ENCODE results near the gene HOXD10.

HOXD10 gene

DNA sequence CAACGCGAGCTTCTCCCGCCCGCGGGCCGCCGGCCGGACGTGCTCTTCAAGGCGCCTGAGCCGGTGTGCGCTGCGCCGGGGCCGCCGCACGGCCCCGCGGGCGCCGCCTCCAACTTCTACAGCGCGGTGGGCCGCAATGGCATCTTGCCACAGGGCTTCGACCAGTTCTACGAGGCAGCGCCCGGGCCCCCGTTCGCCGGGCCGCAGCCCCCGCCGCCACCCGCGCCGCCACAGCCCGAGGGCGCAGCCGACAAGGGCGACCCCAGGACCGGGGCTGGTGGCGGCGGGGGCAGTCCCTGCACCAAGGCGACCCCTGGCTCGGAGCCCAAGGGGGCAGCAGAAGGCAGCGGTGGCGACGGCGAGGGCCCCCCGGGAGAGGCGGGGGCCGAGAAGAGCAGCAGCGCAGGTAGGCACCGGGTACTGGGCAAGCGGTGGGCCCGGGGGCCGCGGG, 8.8 kb upstream of the HOXD10 start:
- Histone ChIP-seq H3K36me3 (replicated peaks; ENCODE audit: low read depth, low read length) (no peaks in the 10 kb centered on the region), H3K4me1 (ENCODE audit: low read length) (peaks cover 28% of the 10 kb centered on the region), H3K79me2 (ENCODE audit: low read length) (no peaks in the 10 kb centered on the region), H4K20me1 (ENCODE audit: insufficient read depth, low read length) (no peaks in the 10 kb centered on the region), H3K4me2 (ENCODE audit: low read length) (no peak overlapping the region), H2AFZ (ENCODE audit: low read depth, low read length) (no peak overlapping the region), H3K9me3 (ENCODE audit: insufficient read depth, low read length) (no peaks in the 10 kb centered on the region), H3K9ac (ENCODE audit: low read length) (no peak overlapping the region), H3K4me3 (ENCODE audit: low read length) (no peak overlapping the region), H3K27me3 (ENCODE audit: low read depth, low read length) (no peaks in the 10 kb centered on the region), H3K27ac (ENCODE audit: low read length) (no peak overlapping the region)
- TF ChIP-seq, protein P1, sequence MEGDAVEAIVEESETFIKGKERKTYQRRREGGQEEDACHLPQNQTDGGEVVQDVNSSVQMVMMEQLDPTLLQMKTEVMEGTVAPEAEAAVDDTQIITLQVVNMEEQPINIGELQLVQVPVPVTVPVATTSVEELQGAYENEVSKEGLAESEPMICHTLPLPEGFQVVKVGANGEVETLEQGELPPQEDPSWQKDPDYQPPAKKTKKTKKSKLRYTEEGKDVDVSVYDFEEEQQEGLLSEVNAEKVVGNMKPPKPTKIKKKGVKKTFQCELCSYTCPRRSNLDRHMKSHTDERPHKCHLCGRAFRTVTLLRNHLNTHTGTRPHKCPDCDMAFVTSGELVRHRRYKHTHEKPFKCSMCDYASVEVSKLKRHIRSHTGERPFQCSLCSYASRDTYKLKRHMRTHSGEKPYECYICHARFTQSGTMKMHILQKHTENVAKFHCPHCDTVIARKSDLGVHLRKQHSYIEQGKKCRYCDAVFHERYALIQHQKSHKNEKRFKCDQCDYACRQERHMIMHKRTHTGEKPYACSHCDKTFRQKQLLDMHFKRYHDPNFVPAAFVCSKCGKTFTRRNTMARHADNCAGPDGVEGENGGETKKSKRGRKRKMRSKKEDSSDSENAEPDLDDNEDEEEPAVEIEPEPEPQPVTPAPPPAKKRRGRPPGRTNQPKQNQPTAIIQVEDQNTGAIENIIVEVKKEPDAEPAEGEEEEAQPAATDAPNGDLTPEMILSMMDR (IDR thresholded peaks at IDR 0.05; ENCODE audit: low read depth, low read length), result no peak
- TF ChIP-seq EZH2phosphoT487 (IDR thresholded peaks at IDR 0.05; ENCODE audit: low read depth), result no peak

DNA sequence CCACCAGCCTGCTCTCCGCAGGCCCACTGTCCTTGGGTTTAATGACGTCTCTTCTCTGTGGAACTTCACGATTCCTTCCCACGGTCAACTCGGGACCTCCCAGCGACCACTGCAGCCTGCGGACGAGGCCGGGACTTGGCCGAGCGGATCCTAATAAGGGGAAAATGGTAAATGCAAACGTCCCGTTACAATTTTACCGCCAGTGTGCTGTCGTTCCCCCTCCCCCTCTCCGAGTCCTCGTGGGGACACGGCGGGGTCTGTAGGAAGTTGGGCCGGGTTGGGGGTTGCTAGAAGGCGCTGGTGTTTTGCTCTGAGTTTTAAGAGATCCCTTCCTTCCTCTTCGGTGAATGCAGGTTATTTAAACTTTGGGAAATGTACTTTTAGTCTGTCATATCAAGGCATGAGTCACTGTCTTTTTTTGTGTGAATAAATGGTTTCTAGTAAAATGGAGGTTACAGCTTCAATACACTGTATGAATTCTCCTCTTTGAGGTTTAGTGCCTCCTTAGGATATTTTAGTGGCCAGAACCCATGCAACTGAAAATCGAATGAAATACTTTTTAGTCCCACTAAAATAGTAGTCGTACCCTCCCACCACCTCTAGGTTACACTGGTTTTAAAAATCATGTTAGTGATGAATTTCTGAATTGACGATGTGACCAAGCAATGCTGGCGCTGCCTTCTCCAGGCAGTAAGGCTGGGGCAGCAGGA, 7.2 kb upstream of the HOXD10 start:
- no peaks in the 10 kb centered on the region for H3K27me3 ChIP-seq (ENCODE audit: low read depth, low read length)
- H3K79me2 ChIP-seq (ENCODE audit: low read length), result no peaks in the 10 kb centered on the region
- no peaks in the 10 kb centered on the region for H3K9me3 ChIP-seq (ENCODE audit: insufficient read depth, low read length)
- peaks cover 26% of the 10 kb centered on the region for H3K4me1 ChIP-seq (ENCODE audit: low read length)
- H3K27ac ChIP-seq (ENCODE audit: low read length), result no peak overlapping the region
- no peak overlapping the region for H3K9ac ChIP-seq (ENCODE audit: low read length)
- H4K20me1 ChIP-seq (ENCODE audit: insufficient read depth, low read length), result no peaks in the 10 kb centered on the region
- no peak for TF ChIP-seq EZH2phosphoT487 (IDR thresholded peaks at IDR 0.05; ENCODE audit: low read depth)
- TF ChIP-seq, protein P1 (IDR thresholded peaks at IDR 0.05; ENCODE audit: low read depth, low read length), result no peak
- H3K4me2 ChIP-seq (ENCODE audit: low read length), result no peak overlapping the region
- no peak overlapping the region for H2AFZ ChIP-seq (ENCODE audit: low read depth, low read length)
- H3K36me3 ChIP-seq (replicated peaks; ENCODE audit: low read depth, low read length), result no peaks in the 10 kb centered on the region
- no peak overlapping the region for H3K4me3 ChIP-seq (ENCODE audit: low read length)

DNA sequence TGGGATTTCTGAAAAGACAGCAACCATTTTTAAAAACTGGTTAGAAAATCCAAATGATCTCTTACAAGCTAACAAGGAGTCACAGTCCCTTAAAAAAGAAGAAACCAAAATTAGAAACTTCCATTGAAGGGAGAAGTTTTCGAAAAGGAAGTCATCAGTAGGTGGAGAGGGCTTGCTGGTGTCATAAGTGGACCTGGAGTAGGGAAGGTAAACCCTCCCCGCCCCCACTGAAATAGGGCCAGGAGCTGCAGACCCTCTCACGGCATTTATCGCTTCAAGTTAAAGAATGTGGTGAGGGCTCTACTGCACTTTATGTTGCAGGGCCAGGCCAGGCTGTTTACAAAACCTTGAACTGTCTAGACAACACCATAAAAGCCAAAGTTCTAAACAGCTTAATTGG, 6.6 kb upstream of the HOXD10 start:
- Histone ChIP-seq H2AFZ (ENCODE audit: low read depth, low read length) (no peak overlapping the region), H3K36me3 (replicated peaks; ENCODE audit: low read depth, low read length) (no peaks in the 10 kb centered on the region), H3K27me3 (ENCODE audit: low read depth, low read length) (no peaks in the 10 kb centered on the region), H3K9ac (ENCODE audit: low read length) (no peak overlapping the region), H3K27ac (ENCODE audit: low read length) (no peak overlapping the region), H3K4me3 (ENCODE audit: low read length) (no peak overlapping the region), H3K79me2 (ENCODE audit: low read length) (no peaks in the 10 kb centered on the region), H3K9me3 (ENCODE audit: insufficient read depth, low read length) (no peaks in the 10 kb centered on the region), H3K4me2 (ENCODE audit: low read length) (peak overlapping the region; percentile 59; the same call in 1 of the 2 replicates), H3K4me1 (ENCODE audit: low read length) (peaks cover 22% of the 10 kb centered on the region), H4K20me1 (ENCODE audit: insufficient read depth, low read length) (no peaks in the 10 kb centered on the region)
- TF ChIP-seq EZH2phosphoT487 (IDR thresholded peaks at IDR 0.05; ENCODE audit: low read depth), result no peak
- TF ChIP-seq, protein P1 (IDR thresholded peaks at IDR 0.05; ENCODE audit: low read depth, low read length), result no peak

DNA sequence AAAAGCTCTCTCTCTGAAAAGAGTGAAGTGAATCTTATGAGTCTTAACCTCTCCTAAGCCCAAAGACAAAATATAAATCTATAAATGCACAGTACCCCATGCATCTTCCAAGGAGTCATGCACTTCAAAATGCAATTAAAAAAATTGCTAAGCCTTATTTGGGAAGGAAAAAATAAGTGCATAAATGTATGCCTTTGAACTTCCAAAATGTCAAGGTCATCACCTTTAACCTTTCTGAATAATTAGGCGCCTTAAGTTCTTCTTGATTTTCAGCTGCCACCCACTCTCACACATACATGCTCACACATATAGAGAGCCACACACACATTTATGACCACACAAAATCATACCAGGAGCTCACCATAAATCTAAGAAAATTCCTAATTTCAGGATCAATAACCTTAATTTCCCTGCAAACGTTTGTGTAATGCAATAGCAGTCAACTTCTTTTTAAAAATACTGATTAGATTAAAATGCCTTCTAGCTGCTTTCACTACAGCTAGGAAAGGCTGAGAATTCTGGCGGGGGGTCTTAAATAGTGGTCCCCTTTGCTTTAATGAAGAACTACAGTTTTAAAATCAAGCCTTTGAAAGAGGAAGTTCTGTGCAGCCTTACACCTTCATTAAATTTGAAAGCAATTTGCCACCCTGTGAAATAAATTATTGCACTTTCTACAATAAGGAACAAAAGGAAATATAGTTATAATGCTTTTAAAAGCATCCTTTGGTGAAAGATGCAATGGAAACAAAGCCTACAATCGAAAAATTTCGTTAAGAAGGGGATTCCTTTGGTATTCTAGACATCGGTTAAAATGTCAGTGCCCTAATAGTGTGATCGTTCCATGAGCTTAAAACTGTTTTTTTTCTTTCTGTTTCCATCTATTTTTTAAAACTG, 5.9 kb upstream of the HOXD10 start:
- TF ChIP-seq, protein P1 (IDR thresholded peaks at IDR 0.05; ENCODE audit: low read depth, low read length), result no peak
- no peak for TF ChIP-seq EZH2phosphoT487 (IDR thresholded peaks at IDR 0.05; ENCODE audit: low read depth)
- H3K4me3 ChIP-seq (ENCODE audit: low read length), result peak overlapping the region; percentile 61
- H4K20me1 ChIP-seq (ENCODE audit: insufficient read depth, low read length), result no peaks in the 10 kb centered on the region
- 0 out of 2 replicates have a peak overlapping the region, but pooled peaks have one; percentile 21 for H2AFZ ChIP-seq (ENCODE audit: low read depth, low read length)
- no peaks in the 10 kb centered on the region for H3K27me3 ChIP-seq (ENCODE audit: low read depth, low read length)
- peaks cover 22% of the 10 kb centered on the region for H3K4me1 ChIP-seq (ENCODE audit: low read length)
- no peaks in the 10 kb centered on the region for H3K9me3 ChIP-seq (ENCODE audit: insufficient read depth, low read length)
- H3K9ac ChIP-seq (ENCODE audit: low read length), result no peak overlapping the region
- H3K4me2 ChIP-seq (ENCODE audit: low read length), result peak overlapping the region; percentile 59
- no peaks in the 10 kb centered on the region for H3K36me3 ChIP-seq (replicated peaks; ENCODE audit: low read depth, low read length)
- no peaks in the 10 kb centered on the region for H3K79me2 ChIP-seq (ENCODE audit: low read length)
- no peak overlapping the region for H3K27ac ChIP-seq (ENCODE audit: low read length)

Data from OCI-LY3 (cell line).